ENCODE results near the gene HS6ST2. TPM values are rescaled to one million over a fixed set of nuclear protein-coding genes. Genes with fewer than 3 reads are reported as not detected.

HS6ST2 gene
- total RNA-seq, 1 donor from 2014 or later: 29.1 TPM

- DNase-seq: no peak
These were observed 168.1 kb downstream of the HS6ST2 start for GRCh38 chrX:132790329-132790728.

DNA sequence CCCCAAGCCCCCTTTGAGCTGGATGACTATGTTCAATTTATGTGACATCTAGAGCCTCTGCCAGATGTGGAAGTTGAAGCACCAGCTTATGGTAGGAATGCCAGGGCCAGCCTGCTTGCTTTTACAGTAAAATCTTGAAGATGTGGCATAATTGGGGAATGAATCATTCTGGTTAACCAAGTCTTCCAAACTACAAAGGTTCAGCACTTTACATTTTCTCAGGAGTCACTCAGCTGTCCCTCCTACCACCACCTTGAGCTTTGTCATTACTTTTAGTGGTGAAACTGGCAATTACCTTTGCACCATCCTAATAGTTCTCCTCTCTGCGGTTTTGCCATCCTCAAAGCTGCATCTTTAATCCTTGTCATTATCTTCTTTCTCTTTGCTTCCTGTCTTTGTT, 172.2 kb downstream of the HS6ST2 start:
- no peak for DNase-seq

DNA sequence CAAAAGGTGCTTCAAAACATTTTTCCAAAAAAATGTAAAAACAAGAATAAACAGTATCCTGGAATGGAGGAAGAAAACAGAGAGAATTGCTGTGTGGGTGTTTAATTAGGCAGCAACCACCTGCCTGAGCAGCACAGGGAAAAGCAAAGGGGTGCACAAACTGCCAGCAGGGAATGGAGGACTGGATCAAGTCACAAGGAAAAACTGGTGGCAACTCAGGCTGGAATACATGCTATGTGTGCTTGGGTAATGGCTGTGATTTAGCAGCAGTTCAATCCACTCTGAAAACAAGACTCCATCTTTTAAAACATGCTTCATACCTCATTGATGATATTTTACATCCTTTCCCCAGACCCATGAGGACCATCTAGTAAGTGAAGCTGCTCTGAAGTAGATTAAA, 179.5 kb downstream of the HS6ST2 start:
- peak; percentile 12 for DNase-seq

GRCh38 chrX:132776486-132777210, 181.8 kb downstream of the HS6ST2 start:
- DNase-seq: no peak

GRCh38 chrX:132775263-132775823, 183.1 kb downstream of the HS6ST2 start:
- DNase-seq: no peak

DNA sequence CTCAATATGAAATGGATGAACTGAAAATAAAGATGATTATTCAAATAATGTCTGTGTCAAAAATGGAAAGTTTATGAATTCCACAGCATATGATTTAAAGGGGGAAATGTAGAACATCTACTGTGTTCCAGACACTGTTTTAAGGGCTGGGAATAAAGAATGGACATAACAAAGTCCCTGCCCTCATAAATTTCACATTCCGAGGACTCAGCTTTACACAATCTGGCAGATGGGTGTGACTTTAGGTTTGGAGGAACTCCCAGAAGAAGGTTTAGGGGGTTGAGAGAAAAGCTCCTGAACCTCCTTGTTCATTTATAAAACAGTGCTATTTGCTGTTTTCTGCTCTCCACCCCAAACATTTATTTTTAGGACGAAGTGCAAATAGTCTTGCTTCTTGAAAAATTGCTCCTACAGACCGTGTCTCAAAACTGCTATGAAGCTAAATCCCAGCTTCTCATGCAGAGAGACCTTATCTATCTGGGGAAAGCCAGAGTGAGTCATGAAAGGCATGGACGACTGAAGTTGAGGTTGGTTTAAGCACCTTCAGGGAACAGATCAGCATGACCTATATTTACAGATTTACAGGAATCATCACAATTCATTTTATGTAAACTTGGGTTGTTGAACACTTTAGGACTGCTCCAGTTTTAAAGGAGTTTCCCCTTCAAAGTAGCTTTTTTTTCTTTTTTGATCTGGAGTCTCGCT, 184.3 kb downstream of the HS6ST2 start:
- no peak for DNase-seq

GRCh38 chrX:132769609-132770008, 188.8 kb downstream of the HS6ST2 start:
- DNase-seq: no peak

- no peak for DNase-seq
These were observed 192.0 kb downstream of the HS6ST2 start for GRCh38 chrX:132766452-132766851.

DNA sequence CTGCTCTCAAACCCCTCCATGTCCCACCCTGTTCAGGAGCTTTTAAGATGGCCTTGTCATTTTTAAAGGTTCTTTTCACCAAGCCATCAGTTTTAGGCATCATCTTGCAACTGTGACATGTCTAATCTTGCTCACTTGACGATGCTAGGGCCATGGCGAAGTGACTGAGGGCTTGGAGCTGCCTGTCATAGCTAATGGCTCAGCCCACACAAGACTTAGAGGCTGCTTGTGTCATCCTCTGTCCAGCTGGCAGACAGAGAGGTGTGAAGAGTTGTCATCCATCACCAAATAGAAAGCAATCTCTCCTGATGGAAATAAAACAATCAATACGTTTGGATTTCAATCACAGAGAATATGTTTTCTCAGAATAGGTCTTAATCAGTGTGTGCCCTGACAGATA, 194.9 kb downstream of the HS6ST2 start:
- no peak for DNase-seq

- DNase-seq: peak; percentile 46
These were observed 199.7 kb downstream of the HS6ST2 start for GRCh38 chrX:132758759-132759158.

- DNase-seq: no peak
These were observed 201.3 kb downstream of the HS6ST2 start for GRCh38 chrX:132757066-132757623.

GRCh38 chrX:132756439-132756838, 202.0 kb downstream of the HS6ST2 start:
- no peak for DNase-seq

DNA sequence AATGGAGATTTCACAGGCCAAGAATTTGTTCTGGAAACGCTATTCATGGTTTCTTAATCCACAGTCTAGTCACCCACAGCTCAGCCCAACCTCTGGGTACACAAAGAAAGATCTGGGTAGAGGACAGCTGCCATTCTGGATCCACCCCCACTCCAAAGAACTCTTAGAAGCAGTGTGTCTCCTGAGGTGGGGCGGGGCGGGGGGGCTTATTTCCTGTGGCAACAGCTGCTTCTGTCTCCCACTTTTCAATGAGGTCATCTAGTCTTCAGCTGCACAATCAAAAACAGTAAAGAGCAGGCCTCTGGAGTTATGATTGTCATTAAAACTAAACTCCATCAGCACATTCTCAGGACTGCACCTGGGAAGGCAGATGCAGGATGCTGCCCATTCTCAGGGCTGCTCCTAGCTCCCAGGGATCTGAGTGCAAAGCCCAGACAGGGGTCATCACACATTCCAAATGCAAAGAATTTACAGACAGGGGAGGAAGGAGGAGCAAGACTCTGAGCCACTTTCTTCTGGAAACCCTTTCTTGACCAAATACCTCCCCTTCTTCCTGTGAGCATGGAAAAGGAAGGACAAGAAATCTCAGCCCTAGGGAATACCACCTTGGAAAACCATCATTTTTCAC, 207.3 kb downstream of the HS6ST2 start:
- DNase-seq: peak; percentile 91

DNA sequence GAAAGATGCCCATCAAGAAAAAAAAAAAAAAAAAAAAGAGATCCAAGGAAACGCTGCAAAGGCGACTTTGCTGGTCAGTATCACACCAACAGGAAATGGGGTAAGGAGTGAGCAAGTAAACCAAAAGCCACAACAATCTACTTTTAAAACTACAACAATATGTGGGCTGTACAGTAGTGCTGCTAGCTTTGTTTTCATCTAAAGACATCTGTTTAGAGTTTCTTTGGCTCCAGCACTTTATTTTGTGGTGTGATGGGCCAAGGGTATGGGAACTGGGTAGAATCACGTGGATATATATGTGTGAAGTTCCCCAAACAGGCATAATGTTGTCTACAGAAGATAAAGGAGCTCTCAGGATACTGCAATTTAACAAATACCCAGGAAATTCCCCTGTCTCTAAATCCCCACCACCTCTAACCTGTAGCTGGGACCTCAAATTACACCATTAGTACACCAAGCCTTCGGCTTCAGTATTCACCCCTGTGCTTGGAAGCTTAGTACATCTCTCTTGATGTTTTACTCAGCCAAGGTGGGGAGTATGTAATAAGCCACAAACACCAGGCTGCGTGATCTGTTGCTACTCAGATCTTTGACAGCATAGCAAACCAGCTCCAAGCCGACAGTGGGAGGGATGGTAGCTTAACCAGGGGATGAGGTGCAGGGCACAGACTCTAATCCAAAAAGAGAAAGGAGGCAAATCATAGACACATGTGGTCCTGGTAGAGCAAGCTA, 207.9 kb downstream of the HS6ST2 start:
- peak; percentile 57 for DNase-seq

GRCh38 chrX:132749406-132749805, 209.0 kb downstream of the HS6ST2 start:
- no peak for DNase-seq

GRCh38 chrX:132748909-132749308, 209.5 kb downstream of the HS6ST2 start:
- DNase-seq: peak; percentile 27

DNA sequence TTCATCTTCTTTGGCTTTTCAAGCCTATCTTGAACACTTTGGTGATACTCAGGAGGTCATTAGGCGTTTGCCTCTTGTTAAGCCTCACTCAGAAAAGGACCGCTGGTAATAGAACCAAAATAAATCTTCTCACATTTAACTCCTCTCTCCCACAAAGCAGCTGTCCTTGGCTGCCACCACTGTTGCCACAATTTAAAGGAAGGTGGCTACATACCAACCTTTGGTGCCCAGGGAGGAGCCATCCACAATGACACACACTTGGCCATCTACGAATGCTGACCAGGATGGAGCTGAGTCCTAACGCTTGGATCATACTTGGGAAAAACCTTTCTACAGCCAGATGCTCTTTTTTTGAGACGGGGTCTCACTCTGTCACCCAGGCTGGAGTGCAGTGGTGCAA, 210.2 kb downstream of the HS6ST2 start:
- DNase-seq: no peak

- no peak for DNase-seq
These were observed 212.8 kb downstream of the HS6ST2 start for GRCh38 chrX:132745593-132745992.

- no peak for DNase-seq
These were observed 214.0 kb downstream of the HS6ST2 start for GRCh38 chrX:132744470-132744869.

GRCh38 chrX:132743086-132743485, 215.3 kb downstream of the HS6ST2 start:
- no peak for DNase-seq

GRCh38 chrX:132742246-132742645, 216.2 kb downstream of the HS6ST2 start:
- DNase-seq: no peak

GRCh38 chrX:132741689-132742088, 216.7 kb downstream of the HS6ST2 start:
- no peak for DNase-seq

Measured in tongue (tissue), 2 donors.